Stimulated activated CD8-positive, alpha-beta memory T cell treated with anti-CD3 and anti-CD28 coated beads, Interleukin-12 subunit alpha, Interleukin-12 subunit beta, amount 100 ng/mL, for 4 hours (primary cell): ENCODE measurements around the gene NCOA3.

Experiments used
- DNase-seq: peaks from one replicate; pipeline ENCODE4 v3.0.0-alpha.2; 2020; ENCODE audit warnings: low read depth

NCOA3 gene

DNA sequence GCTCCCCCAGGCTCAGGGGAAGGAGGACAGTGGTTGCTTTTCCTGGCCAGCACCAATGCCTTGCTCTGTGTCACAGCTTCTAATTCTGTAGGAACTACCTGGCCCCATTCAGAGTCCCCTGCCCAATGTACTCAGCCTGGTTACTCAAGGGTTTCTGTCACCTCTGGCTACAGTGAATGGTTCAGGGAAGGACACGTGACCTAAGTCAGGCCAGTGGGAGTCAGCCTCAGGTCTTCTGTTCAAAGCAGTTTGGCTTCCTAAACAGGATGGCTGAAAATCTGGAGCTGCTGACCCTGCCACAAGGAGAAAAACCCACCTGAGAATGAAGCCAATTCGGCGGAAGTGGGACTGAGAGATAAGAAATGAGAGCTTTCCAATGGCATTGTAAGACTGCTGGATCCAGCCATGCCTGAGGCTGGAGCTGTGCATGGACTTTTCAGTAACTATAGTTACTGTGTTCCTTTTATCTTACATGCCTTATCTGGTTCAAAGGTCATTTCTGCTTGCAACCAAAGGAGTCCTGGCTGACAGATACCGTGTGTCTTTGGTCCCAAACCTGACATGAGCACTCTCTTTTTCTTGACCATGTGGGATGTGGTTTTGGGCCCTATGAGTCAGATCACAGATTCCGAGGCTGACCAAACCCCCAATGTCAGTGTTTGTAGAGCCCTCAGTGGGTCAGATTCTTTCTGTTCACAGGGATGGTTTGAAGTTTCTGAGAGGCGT is 179.3 kb downstream of the NCOA3 start:
- no peak for DNase-seq

DNA sequence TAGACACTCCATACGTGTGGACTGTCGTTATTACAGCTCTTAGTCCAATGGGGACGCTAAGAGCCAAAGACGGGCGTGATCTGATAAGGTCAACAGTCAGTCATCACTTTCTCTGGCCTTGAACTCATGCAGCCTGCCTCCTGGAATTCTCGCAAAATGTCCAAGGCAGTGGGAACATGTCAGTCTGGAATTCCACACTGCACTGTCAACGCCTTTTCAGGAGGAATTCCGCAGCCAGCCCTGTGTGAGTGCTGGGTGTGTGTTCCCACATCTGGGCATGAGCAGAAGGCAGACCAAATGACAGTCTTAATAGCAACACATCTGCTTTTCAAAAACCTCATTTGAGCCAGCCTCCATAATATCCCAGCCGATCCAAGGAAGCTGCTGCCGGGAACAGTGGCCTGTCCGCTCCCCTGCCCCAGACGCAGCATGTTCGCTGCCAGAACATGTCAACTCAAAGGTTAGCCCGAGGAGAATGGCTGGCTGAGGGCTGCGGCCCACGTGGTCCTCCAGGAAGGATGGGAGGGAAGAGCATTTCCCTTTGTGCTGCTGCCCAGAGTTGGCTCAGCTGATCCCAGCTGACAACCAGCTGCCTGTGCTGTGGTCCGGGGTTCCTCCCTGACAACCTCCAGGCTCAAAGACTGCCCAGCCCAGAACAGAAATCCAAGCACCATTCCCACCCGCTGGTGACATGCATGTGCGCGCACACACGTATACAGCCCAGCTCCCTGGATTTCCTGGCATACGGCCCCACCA is 180.5 kb downstream of the NCOA3 start:
- DNase-seq, result no peak

DNA sequence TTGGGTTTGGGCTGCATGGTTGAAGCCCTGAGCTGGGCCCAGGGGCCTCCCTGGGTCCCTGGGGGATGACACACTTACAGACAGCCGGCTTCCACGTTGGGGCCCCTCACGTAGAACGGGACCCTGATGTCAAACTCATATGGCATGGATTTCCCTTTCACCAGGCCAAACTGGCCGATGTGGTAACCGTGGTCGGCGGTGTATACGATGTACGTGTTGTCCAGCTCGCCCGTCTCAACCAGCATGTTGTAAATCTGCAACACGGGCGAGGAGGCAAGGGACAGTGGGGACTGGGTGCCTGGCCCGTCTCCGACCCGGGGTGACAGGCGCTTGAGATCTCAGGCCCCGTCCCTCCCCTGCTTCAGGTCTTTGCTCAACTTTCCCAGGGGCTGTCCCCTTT is 181.2 kb downstream of the NCOA3 start:
- no peak for DNase-seq

DNA sequence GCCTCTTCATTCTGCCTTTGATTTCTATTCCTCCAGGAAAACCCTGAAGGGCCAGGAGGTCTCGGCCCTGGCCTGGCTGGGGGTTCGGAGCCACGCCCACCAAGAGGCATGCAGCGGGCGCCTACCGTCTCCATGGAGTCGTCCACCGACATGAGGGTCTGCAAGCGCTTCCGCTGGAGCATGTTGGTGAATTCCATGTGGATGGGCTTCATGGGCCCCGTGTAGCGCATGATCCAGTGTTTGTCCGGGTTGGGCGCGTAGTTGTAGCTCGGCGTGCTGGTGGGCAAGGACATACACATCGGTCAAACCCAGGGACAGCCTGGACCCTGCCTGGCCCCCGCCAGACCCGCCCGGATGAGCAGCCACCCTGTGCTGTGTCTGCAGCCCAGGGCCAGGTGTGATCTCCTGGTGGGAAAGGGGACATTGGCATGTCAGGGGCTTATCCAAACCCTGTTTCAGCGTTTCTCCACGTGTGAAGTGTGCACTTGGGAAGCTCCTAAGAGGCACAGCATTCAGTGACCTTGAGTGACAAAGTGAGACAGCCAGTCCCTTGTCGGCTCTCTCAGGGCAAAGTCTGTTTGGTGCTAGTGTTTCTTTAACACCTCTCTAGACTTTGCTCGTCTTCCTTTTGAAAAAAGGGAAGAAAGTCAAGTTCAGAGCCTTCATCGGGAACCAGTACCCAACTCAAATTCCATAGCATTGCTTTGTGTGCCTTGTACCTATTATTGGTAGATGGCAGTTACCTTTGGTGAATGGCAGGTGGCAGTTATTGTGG is 182.8 kb downstream of the NCOA3 start:
- DNase-seq, result no peak

DNA sequence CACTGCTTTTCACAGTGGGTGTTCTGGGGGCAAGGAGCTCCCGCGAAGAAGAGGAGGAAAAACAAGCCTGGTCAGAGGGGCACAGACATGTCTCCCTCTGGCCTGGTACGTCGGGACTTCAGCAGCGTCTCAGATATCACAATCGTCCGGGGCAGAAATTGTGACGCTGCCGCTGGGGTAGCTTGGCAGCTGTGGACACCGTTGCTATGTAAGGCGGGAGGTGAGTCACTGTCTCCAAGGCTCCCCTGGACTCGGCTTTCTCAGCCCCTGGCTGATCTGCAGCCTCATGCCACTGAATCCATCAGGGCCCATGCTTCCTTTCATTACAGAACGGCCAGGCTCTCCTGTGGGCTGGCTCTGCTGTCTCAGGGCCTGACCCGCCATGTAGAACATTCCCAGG is 184.9 kb downstream of the NCOA3 start:
- DNase-seq, result no peak

DNA sequence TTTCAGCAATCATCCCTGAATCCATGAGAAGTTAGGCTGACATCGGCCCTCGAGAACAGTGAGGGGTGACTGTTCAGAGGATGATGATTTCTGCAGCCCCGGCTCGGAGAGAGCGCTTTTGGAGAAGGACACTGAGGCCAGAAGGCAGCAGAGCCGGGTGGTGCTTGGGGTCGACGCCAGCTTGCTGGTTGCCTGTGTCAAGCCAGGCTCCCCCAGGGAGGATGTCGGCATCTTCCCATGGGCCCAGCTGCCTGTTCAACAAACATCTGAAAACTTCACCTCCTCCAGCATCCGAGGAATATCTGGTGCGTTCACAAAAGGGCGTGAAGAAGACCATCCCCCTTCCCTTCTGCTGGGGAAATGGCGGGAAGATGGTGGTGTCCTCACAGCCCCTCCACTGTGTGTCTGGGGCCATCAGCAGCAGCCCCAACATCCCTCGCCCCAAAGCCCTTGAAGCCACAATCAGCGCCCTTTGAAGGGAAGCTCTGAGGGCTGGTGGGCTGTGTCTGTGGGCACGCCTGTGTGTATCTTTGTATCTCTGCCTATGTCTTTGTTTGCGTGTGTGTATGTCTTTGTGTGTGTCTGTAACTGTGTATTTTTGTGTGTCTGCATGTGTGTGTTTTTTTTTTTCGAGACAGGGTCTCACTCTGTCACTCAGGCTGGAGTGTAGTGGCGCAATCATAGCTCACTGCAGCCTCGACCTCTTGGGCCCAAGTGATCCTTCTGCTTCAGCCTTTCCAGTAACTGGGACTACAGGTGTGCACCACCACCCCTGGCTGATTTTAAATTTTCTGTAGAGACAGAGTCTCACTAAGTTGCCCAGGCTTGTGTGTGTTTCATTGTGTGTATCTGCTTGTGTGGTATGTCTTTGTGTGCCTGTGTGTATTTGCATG is 185.7 kb downstream of the NCOA3 start:
- DNase-seq, result no peak

DNA sequence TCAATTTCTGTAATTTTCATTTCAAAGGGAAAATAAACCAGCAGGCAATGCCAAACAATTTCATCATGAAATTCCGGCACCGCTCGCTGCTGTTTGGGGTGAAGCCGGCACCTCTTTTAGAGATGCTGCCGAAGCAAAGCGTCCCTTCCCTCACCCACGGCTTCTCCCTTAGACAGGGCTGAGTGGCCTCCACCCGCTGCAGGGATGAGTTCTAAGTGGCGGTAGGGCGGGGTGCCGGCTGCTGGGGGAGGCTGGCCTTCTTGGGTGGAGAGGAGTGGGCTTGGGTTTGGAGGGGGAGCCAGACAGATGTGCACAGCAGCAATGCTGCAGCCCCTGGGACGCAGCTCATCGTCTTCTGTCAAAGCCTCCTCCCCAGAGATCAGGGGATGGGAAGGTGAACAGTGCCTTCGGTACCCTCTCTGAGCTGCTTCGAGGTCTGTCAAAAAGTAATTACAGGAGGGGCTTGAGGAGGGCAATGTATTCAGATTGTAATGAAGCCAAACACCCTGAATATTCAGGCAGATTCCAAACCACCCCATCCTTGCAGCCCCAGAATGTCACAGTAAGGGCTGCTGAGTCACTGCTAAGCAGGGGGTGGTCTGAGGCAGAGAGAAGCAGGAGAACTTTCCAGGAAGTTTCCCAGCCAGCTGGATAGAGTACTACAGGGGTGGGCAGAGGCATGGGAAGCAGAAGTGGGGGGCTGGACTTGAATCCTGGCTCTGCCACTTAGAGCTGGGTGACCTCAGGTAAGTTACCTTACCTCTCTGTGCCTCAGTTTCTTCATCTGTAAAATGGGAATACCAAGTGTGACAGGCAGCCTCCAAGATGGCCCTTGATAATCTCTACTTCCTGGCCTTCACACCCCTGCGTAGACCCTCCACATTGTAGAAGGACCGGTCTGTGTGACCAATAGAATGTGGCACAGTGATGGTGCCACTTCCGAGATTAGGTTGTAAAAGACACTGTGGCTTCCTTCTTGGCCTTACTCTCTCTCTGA is 187.0 kb downstream of the NCOA3 start:
- no peak for DNase-seq

DNA sequence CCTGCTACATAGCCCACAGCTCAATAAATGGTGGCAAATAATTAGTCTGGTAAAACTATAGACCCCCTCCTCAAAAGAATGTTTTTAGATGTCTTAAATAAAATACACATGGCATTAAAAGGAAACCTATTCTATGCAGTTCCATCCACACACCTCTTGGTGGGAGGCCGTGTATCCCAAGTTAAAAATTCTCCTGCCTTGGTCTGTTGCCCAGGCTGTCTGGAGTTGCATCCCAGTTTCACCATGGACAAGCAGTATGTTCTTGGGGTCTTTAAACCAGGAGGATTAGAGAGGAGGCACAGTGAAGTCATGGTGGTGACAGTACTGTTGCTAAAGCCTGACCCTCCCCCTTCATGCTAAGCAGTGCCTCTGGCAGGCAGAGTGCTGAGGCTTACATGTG is 188.0 kb downstream of the NCOA3 start:
- no peak for DNase-seq

DNA sequence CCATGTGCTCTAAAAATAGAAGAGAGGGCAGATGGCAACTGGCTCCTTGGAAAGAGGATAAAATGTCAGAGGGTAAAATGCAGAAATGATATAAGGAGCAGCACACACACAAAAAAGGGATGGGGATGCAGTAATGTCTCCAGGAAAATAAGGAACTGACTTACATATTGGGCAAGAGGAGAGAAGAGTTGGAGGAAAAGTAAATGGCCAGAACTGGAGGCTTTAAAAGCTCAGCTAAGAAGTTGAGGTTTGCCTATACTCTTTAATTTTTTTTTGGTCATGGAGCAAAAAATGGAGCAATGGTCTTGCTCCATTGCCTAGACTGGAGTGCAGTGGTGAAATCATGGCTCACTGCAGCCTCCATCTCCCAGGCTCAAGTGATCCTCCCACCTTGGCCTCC is 189.9 kb downstream of the NCOA3 start:
- no peak for DNase-seq

DNA sequence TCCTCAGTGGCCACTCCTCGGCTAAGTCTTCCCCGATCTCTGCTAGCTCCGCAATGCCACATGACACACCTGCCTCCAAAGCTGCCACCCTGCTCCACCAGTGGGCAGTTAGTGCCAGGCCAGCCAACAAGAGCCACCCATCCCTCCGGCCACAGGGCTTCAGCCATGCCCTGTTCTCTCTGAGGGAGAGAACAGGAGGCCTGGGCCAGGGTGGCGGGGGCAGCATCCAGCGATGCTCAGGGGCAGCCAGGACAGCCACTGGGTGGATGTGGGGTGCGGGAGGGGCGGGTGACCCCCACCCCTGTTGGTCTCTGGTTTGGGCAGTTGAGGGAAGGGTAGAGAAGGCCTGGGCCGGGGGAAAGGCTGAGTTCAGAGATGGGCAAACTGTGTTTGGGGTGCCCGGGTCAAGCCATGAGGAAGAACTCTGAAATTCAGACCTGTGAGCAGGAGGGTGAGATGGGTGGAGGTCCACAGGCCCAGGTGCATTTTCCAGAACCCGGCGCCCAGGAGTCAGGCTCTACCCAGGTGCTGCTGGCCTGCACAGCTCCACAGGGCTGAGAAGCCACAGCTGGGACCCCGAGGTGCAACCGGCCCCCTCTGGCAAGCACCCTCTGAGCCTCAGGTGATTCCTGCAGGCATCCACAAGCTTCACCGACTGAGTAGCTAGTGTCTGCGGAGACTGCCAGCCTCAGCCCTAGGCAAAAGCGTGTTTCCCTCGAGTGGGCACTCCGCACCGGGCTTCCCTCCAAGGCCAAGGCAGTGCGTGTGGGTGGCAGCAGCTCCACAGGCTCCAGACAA is 192.5 kb downstream of the NCOA3 start:
- DNase-seq, result no peak

DNA sequence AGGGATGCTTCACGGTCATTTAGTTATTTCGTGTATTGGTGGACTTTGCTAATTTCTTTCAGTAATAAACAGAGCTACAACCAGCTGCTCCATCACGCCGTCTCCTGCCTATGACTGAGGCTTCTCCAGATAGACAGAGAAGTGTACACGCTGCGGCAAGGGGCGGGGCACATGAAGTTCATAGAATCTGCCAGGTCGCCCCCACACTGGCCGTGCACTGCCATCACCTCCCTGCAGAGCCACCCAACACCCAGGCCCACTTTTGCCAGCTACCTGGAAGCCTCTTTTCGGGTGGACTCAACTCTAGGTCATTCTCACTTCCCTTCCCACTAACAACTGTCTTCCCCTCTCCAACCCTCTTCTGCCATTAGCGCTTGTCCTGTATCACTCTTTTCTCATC is 195.2 kb downstream of the NCOA3 start:
- DNase-seq, result no peak

DNA sequence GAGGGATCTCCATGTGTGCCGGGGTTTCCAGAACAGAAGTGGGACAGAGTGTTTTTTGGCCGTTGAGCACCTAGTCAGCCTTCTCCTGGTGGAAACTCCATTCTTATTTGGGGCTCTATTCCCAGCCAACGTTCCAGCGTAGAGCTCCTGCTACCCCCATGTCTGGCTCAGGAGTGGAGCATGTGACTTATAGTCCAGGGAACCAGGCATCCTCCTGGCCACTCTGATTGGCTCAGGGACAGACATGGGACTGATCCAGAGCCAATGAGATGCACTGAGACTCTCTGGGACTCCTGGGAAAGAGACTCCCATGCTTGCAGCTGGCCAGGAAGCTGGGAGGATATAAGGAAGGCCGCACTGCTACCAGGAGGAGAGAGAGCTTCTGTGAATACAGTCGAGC is 196.5 kb downstream of the NCOA3 start:
- no peak for DNase-seq

DNA sequence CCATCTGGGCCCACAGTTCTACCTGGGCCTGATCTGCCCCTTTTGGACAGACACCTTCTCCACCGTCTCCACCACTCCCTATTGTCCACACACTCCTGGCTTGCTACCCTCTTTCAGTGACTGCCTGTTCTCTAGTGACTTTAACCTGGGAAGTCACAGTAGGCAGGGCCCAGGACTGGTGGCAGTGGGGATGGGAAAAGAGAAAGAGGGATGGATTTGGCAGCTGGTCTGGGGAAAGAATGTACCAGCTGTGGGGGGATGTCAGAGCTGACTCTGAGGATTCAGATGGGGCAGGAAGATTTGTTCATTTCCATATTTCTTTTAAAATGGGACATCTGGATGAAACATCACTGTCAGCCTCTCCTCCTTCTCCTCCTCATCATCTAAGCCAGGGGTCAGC is 198.1 kb downstream of the NCOA3 start:
- DNase-seq, result no peak

DNA sequence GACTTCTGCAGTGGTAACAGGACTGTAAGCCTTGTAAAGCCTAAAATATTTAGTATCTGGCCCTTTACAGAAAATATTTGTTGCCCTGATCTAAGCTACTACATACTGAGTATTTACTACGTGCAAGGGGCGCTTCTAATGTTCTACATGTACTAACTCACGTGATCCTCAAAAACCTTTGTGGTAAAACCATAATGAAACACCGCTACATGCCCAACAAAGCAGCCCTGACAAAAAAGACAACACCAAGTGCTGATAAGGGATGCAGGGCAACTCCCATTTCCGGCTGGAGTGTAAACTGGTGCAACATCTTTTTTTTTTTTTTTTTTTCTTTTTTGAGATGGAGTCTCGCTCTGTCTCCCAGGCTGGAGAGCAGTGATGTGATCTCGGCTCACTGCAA is 198.6 kb downstream of the NCOA3 start:
- DNase-seq, result no peak

DNA sequence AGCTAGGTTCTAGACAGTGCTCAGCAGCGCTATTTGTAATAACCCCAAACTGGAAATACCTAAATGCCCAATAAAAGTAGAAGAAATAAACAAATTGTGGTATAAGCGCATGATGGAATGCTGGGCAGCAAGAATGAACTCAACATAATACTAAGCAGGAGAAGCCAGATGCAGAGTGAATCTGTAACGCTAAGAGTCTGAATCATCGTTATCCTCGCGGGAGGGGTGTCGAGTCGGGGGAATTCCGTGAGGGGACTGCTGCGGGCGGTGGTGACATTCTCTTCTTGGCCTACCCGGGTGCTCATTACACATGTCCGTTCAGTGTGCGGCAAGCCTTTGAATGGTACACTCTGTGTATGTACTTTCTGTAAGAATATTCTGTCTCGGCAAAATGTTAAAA is 199.9 kb downstream of the NCOA3 start:
- DNase-seq, result no peak

DNA sequence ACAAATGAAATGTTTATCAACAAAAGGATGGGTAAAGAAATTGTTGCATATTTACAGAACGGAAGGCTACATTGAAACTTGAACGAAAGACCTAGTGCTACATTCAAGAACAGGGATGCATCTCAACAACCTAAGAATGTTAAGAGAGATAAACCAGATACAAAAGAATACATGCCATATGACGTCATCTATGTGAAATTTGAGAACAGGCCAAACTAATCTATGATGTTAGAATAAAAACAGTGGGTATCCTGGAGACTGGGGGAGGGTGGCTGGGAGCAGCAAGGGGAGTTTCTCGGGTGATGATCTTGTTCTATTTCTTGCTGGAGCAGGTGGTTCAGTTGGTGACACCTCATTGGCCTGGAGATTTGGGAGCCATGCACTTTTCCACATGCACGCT is 202.1 kb downstream of the NCOA3 start:
- DNase-seq, result no peak

DNA sequence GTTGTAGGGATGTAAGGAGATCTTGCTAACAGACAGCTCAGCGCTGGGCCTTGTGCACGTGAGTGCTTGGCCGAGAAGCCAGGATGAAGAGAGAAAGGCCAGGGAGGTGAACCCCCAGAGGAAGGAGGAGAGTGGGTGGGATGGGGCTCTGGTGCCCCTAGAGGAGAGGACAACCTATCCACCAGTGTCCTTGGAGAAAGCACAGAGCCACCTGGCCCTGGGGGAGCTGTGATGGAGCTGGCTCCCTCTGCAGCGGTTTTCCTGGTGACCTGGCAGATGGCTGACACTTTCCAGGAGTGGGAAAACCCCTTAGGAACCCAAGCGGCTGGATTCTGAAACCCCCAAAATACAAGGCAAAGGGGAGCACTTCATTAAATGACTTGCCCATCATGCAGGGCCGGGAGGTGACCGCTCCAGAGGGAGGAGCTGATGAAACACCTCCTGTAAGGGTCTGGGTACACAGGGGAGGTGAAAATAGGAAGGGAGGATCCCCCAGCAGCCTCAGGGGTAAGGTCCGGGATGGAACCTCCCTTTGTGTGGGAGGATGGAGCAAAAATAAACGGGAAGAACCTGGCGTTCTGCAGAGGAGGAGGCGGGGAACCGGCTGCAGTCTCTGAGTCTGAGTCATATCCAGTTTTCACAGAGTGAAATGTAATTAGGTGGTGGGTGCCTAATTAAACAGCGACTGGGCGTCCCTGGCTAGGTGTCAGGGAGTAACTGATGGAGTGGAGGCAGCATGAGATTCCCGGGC is 203.2 kb downstream of the NCOA3 start:
- no peak for DNase-seq

DNA sequence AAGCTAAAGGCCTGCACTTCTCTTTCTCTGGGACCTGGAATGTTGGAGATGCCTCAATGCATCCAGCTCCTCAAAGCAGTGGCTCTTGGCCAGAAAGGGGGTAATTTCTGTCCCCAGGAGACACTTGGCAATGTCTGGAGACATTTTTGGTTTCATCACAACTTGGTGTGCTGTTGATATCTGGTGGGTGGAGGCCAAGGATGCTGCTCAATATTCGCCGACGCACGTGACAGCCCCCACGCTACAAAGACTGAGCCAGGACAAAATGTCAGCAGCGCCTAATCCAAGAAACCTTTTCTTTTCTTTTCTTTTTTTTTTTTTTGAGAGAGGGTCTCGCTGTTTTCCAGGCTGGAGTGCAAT is 203.8 kb downstream of the NCOA3 start:
- DNase-seq, result no peak

DNA sequence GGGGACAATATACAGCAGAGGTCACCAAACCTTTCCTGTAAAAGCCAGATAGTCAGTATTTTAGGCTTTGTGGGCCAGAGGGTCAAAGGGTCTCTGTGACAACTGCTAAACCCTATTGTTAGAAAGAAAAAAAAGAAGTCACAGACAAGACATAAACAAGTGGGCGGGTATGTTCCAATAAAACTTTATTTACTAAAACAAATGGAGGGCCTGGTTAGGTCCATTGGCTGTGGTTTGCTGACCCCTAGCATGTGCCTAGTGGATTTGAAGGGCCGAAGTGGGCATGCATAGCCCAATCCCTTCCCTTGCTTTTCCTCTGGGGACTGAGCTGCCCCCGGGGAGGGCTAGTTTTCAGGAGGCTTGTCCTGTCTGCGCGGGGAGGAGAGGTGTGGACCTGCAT is 204.7 kb downstream of the NCOA3 start:
- DNase-seq, result no peak
